GM12878 (cell line): ENCODE results near the gene TMEM88. TPM values are rescaled to one million over a fixed set of nuclear protein-coding genes. Genes with fewer than 3 reads are reported as not detected.

Experiments
- ATF3 ChIP-seq: IDR thresholded peaks from 2 replicates; pipeline ENCODE4 v1.6.1; 2011; ENCODE audit warnings: low read depth, mild to moderate bottlenecking, low read length, moderate library complexity, borderline replicate concordance; ENCODE audit errors: extremely low read depth
- BHLHE40 ChIP-seq, 2 experiments: fragments of 450-650 bp in 1 of 2; IDR thresholded peaks; 2 replicates each; pipeline ENCODE4 v1.6.1; 2011 to 2017; ENCODE audit warnings: low read depth in 2 of 2, borderline replicate concordance in 1 of 2, improper control_type of control experiment in 1 of 2, low read length in 1 of 2, mild to moderate bottlenecking in 1 of 2
- CBX3 ChIP-seq: fragments of 200-600 bp; sonication (generic); IDR thresholded peaks from 2 replicates; pipeline ENCODE4 v1.6.1; 2016; ENCODE audit warnings: low read depth, borderline replicate concordance
- CTCF ChIP-seq, 3 experiments: IDR thresholded peaks in 2 of 3; conservative IDR thresholded peaks in 1 of 3; 2 replicates each; pipeline ENCODE4 v1.5.1; 2011; ENCODE audit warnings: low read depth in 3 of 3, low read length in 3 of 3, mild to moderate bottlenecking in 3 of 3, control low read depth in 2 of 3, moderate library complexity in 2 of 3, inconsistent platforms in 1 of 3, mixed read lengths in 1 of 3; ENCODE audit not compliant: control insufficient read depth in 2 of 3, insufficient read depth in 1 of 3; ENCODE audit errors: extremely low read depth in 1 of 3
- CUX1 ChIP-seq: IDR thresholded peaks from 2 replicates; pipeline ENCODE4 v1.6.1; 2012; ENCODE audit warnings: improper control_type of control experiment, low read depth, low read length; ENCODE audit not compliant: insufficient replicate concordance
- IKZF1 ChIP-seq: fragments of 450-650 bp; conservative IDR thresholded peaks from 2 replicates; pipeline ENCODE4 v1.6.1; 2017; ENCODE audit warnings: antibody characterized with exemption, mild to moderate bottlenecking
- MTA2 ChIP-seq: fragments of 450-650 bp; IDR thresholded peaks from 2 replicates; pipeline ENCODE4 v1.6.1; 2016; ENCODE audit warnings: low read depth, mild to moderate bottlenecking, moderate library complexity
- NFYA ChIP-seq: IDR thresholded peaks from 2 replicates; pipeline ENCODE4 v1.6.1; 2011; ENCODE audit warnings: low read depth, mild to moderate bottlenecking, low read length, improper control_type of control experiment, borderline replicate concordance
- NR2F1 ChIP-seq: fragments of 450-650 bp; conservative IDR thresholded peaks from 2 replicates; pipeline ENCODE4 v1.6.1; 2017; ENCODE audit warnings: mild to moderate bottlenecking
- NRF1 ChIP-seq: conservative IDR thresholded peaks from 2 replicates; pipeline ENCODE4 v1.6.1; 2011; ENCODE audit warnings: mild to moderate bottlenecking, low read depth, low read length, improper control_type of control experiment
- PML ChIP-seq: IDR thresholded peaks from 2 replicates; pipeline ENCODE4 v1.6.1; 2012; ENCODE audit warnings: low read length, inconsistent platforms
- REST ChIP-seq: IDR thresholded peaks from 2 replicates; pipeline ENCODE4 v1.6.1; 2012; ENCODE audit warnings: mild to moderate bottlenecking, low read depth, low read length
- SPI1 ChIP-seq: IDR thresholded peaks from 2 replicates; pipeline ENCODE4 v1.6.1; 2011; ENCODE audit warnings: low read depth, mild to moderate bottlenecking, low read length, moderate library complexity, borderline replicate concordance; ENCODE audit not compliant: insufficient read depth
- SREBF2 ChIP-seq: IDR thresholded peaks from 2 replicates; pipeline ENCODE4 v1.6.1; 2012; ENCODE audit warnings: mild to moderate bottlenecking, low read length
- STAT3 ChIP-seq: IDR thresholded peaks from 2 replicates; pipeline ENCODE4 v1.6.1; 2011; ENCODE audit warnings: low read depth, low read length, improper control_type of control experiment
- TARDBP ChIP-seq: IDR thresholded peaks from 2 replicates; pipeline ENCODE4 v1.6.1; 2016; ENCODE audit warnings: borderline replicate concordance
- ZNF622 ChIP-seq: fragments of 450-650 bp; IDR thresholded peaks from 2 replicates; pipeline ENCODE4 v1.6.1; 2017; ENCODE audit warnings: mild to moderate bottlenecking, inconsistent platforms
- polyA plus RNA-seq, 11 experiments: library from polyadenylated mRNA; depleted of rRNA in 4 of 11; unstranded in 6 of 11; stranded (reverse) in 5 of 11; fragments of >200 nt; fragmentation: Nextera tagmentation in 4 of 11; fragmentation: Illumina TruSeq in 1 of 11; extraction: Ambion mirVana in 4 of 11; extraction: Trizol in 1 of 11; gene quantifications; 1 replicate in 1 of 11; 2 replicates in 10 of 11; pipeline versions ENCODE4 v1.2.1 to v1.2.3, GENCODE V29; 2011 to 2016; ENCODE audit warnings: inconsistent platforms in 2 of 11, missing spikeins in 2 of 11, low read depth in 1 of 11
- total RNA-seq, 4 experiments: library from RNA; depleted of rRNA in 3 of 4; stranded (reverse); fragments of >200 nt in 3 of 4; fragmentation: Illumina TruSeq in 1 of 4; extraction: Trizol in 1 of 4; gene quantifications; 2 replicates each; pipeline versions ENCODE4 v1.2.1 to v1.2.3, GENCODE V29; 2013 to 2021

TMEM88 gene
- total and polyA plus RNA-seq, 10 of the 15 experiments (the other 5 are each of a cell fraction or from before 2014, with no cell fraction given) = 0.21 to 2.2 (median 0.62) TPM; not detected in 5

DNA sequence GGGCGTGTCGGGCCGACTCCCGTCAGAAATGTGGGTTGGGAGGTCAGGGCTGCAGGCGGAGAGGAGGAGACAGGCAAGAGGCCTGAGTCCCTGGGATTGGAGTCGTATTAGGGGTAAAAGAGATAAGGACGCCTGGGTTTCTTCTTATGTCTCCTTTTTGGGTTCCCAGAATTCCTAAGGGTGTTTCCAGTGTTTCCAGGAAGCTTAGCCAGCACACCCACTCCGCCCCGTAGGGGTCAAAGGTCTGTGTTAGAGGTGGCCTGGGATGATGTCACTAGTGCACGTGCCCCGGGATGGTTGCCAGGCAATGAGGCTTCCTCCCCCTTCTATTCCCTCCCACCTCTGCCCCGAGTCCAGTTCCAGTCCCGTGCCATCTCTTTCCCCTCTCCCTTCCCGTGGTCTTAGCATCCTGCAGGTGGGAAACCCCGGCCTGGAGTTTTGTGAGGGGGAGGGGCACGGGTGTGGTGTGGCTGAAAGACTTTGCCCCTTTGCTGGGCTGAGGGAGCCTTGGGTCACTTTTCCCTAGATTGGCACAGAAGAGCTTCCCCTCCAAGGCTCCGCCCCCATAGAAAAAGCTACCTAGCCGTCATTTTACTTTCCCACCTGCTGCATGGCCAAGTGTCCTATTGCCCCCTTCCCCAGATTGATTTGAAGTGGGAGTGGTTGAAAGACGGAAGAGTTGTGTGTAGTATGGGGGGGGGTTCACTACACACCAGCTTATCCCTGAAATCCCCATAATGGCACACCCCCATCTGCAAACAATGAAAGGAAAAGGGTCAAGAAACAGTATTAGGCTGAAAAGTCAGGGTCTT, 18.1 kb upstream of the TMEM88 start (continued):
- TF ChIP-seq CTCF (IDR thresholded peaks at IDR 0.05 in 2 of 3, conservative IDR thresholded peaks at IDR 0.05 in 1 of 3; ENCODE audit: control insufficient read depth in 2 of 3, extremely low read depth in 1 of 3, insufficient read depth in 1 of 3, low read depth in 3 of 3, low read length in 3 of 3) = no peak
- no peak for TF ChIP-seq NFYA
- peak; percentile 69 for TF ChIP-seq MTA2
- no peak for TF ChIP-seq ATF3
- TF ChIP-seq NRF1 = no peak
- TF ChIP-seq ZNF622 = no peak
- no peak for TF ChIP-seq PML
- TF ChIP-seq STAT3 = no peak
- peak; percentile 99 for TF ChIP-seq BHLHE40 (IDR thresholded peaks at IDR 0.05; ENCODE audit: borderline replicate concordance in 1 of 2, low read depth in 2 of 2, low read length in 1 of 2)
- TF ChIP-seq IKZF1 = peak; percentile 93
- TF ChIP-seq SPI1 = no peak
- peak; percentile 99 for TF ChIP-seq NR2F1
- TF ChIP-seq CBX3 = no peak
- peak; percentile 80; the same call in 1 of the 2 replicates for TF ChIP-seq TARDBP
- no peak for TF ChIP-seq SREBF2
- no peak for TF ChIP-seq REST
- no peak for TF ChIP-seq CUX1
